NCI-H345 treated with DMSO at 0.1 percent for 48 hours (cell line): ENCODE data around the gene PDE4DIP.
A peak's percentile ranks its signal among the peaks of the same experiment; 100 is the strongest.
"Not testable (repeated sequence)": the region's sequence is repeated elsewhere in the genome, so short reads cannot be mapped to it uniquely, and the experiment has no call there.

Experiments used
- DNase-seq: peaks from one replicate; lab custom pipeline; 2025; ENCODE audit not compliant: unreplicated experiment; lab: John Stamatoyannopoulos, UW

PDE4DIP gene

DNA sequence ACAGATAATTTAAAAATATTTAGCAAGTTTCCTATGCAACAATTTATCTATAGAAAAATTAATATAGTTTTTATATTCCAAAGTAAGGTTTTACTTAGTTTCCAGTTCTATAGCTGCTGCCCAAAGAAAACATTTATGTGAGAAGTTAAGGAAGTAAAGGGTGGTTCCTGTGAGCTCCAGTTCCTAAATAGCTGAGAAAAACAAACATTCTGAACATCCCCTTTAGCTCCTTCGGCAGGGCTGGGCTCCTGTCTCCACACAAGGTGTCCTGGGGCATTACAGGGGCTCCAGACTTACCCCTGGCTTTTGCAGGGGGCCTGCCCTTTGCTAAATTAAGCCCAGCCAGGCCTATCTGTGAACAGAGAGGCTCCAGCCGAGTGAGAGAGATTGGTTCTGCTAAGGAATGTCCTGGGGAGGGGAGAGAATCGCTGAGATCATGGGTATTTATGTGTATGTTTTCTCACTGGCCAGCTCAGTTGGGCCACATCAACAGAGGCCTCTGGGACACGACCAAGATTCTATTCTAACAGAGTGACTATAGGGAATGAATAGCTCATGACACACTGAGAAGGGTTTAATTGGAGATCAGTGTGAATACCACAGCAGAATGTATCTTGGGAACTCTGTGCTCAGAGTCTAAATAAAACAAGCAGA is 72.6 kb downstream of the PDE4DIP start:
- DNase-seq: not testable (repeated sequence)

DNA sequence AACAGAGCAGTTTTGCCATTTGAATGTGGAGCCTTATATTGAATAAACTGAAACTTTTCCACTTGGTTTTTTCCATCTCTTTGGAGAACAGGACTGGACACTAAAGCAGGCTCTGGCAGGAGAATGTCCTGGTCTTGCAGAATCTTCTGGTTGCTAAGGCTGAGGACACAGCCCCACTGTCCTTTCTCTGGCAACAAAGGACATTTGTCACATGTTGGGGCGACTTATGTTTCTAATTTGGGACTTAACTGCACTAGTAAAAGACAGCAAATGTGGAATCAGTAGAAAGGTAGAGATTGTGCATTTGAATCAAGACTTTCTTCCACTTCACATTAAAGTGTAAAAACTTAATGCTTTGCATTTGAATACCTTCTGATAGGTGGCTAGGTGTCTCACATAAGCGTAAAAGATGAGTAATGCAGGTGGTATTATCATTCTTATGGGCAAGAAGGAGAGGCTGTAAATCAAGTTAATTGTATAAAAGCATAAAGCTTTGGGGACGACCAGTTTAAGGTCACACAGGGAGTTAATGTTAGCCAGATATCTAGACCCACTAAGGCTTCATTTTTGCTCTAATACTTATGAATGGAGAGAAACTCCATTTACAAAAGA is 74.7 kb downstream of the PDE4DIP start:
- not testable (repeated sequence) for DNase-seq

GRCh38 chr1:148921047-148921446 is 76.8 kb downstream of the PDE4DIP start:
- not testable (repeated sequence) for DNase-seq

GRCh38 chr1:148923798-148924197 is 79.6 kb downstream of the PDE4DIP start:
- not testable (repeated sequence) for DNase-seq

DNA sequence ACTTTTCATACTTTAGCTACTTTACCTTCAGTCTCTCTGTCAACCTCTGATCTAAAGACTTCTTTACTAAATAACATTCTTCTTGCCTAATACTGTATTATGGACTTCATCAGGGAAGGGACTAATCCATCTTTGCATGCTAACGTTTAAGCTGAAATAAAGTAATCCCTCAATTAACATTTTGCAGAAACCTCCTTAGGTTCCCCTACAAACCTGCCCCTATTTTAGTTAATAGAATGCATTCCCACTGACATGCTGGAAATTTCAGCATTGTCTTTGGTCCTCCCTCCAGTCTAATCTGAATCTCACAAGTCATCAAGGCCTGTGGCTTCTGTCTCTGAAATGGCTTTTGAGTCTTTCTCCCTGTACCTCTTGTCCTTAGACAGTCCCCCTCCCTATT is 83.4 kb downstream of the PDE4DIP start:
- not testable (repeated sequence) for DNase-seq

GRCh38 chr1:148929253-148929652 is 85.0 kb downstream of the PDE4DIP start:
- DNase-seq: not testable (repeated sequence)

DNA sequence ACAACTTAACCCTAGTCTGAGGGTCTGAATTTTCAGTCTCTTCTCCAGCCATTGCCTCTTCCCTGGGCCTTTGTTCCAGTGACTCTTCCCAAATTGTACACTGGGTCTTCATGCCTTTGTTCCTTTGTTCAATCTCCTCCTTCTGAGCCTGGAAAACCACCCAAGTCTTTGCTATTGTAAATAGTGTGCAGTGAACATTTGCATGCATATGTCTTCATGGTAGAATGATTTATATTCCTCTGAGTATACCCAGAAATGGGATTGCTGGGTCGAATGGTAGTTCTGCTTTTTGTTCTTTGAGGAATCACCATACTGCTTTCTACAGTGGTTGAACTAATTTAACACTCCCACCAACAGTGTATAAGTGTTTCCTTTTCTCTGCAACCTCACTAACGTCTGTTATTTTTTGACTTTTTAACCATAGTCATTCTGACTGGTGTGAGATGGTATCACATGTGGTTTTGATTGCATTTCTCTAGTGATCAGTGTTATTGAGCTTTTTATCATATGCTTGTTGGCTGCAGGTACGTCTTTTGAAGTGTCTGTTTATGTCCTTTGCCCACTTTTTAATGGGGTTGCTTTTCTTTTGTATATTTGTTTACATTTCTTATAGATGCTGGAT is 91.3 kb downstream of the PDE4DIP start:
- not testable (repeated sequence) for DNase-seq

GRCh38 chr1:148942906-148943305 is 98.7 kb downstream of the PDE4DIP start:
- DNase-seq: not testable (repeated sequence)

- not testable (repeated sequence) for DNase-seq
Observed at GRCh38 chr1:148945130-148945529, 100.9 kb downstream of the PDE4DIP start.

- DNase-seq: not testable (repeated sequence)
Observed at GRCh38 chr1:148948768-148949167, 104.5 kb downstream of the PDE4DIP start.

DNA sequence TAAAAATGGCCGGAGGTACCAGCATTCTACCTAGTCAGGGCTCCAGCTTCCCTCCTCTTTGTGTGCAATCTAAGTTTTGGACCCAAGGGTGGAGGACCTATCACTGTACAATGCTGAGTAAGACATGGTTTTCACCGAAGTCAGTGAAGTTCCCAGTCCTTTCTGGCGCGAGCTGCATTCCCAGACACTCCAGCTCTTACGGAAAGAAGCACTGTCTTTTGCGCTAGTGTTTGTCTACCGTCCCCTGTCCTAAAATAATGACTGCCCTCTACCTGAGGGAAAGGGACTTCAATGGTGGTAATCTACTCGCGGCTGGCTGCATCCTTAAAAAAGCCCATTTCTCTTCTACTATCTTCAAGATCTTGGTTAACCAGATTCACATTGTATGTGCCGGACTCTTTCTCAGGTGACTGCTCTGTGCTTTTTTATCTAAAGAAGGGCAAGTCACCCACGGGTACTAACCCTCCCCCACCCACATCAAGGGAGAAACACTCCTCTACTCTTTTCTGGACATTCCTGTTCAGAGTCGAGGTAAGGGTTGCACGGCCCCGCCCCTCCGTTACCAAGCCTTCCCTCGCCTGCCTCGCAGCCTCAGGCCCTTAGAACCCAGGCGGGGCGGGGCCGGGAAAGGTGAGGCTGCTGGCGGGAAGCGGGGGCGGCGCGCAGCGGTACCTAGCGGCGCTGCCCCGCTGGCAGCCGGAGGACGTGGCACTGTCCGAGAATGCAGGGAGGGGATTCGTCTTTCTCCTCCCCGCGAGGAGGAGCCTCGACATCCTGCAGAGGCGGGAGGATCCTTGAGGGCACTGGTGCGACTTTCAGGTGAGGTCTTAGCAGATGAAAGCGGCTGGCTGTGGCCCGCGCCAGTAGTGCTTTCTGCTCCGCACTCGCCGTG is 107.4 kb downstream of the PDE4DIP start:
- DNase-seq: peak; percentile 78

GRCh38 chr1:148952253-148952937 is 108.2 kb downstream of the PDE4DIP start:
- not testable (repeated sequence) for DNase-seq

DNA sequence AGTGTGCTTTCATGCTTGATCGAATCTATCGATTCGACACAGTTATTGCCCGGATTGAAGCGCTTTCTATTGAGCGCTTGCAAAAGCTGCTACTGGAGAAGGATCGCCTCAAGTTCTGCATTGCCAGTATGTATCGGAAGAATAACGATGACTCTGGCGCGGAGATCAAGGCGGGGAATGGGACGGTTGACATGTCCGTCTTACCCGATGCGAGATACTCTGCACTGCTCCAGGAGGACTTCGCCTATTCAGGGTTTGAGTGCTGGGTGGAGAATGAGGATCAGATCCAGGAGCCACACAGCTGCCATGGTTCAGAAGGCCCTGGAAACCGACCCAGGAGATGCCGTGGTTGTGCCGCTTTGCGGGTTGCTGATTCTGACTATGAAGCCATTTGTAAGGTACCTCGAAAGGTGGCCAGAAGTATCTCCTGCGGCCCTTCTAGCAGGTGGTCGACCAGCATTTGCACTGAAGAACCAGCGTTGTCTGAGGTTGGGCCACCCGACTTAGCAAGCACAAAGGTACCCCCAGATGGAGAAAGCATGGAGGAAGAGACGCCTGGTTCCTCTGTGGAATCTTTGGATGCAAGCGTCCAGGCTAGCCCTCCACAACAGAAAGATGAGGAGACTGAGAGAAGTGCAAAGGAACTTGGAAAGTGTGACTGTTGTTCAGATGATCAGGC is 108.8 kb downstream of the PDE4DIP start:
- DNase-seq: not testable (repeated sequence)

DNA sequence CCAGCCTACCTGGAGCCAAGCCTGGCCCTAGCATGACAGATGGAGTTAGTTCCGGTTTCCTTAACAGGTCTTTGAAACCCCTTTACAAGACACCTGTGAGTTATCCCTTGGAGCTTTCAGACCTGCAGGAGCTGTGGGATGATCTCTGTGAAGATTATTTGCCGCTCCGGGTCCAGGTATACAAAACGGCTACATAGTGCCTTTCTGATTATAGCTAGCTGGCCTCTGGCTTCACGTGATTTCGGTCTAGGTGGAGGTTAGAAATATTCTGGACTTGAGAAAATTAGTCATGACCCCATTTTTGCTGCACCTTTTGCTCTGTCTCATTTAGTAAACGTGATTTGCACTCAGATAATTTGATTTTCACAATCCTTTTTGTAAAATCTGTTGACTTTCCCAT is 109.5 kb downstream of the PDE4DIP start:
- DNase-seq: not testable (repeated sequence)

GRCh38 chr1:148958343-148958742 is 114.1 kb downstream of the PDE4DIP start:
- DNase-seq: not testable (repeated sequence)

- not testable (repeated sequence) for DNase-seq
Observed at GRCh38 chr1:148960212-148961000, 116.2 kb downstream of the PDE4DIP start.

DNA sequence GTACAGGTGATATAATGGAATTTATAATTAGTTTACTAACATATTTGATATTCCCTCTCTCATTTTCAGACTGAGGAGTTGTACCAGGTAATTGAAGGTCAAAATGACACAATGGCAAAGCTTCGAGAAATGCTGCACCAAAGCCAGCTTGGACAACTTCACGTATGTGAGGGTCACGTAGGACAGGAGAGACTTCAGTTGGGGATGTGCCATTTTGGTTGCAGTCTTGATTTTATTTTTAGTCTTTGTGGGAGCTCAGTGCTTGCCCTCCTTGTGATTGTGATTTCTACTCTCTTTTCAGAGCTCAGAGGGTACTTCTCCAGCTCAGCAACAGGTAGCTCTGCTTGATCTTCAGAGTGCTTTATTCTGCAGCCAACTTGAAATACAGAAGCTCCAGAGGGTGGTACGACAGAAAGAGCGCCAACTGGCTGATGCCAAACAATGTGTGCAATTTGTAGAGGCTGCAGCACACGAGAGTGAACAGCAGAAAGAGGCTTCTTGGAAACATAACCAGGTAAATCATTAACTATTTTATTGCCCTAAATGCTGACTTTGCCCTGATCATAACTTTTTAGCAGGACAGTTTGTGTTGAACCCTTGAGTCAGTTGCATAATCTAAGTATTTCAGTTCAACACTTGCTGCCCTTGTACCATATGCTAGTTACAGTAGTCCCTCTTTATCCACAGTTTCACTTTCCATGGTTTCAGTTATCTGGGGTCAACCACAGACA is 118.1 kb downstream of the PDE4DIP start:
- not testable (repeated sequence) for DNase-seq

- DNase-seq: not testable (repeated sequence)
Observed at GRCh38 chr1:148966084-148966483, 121.9 kb downstream of the PDE4DIP start.
